ENCODE data around the gene TPGS2.
"Not testable (repeated sequence)": the region's sequence is repeated elsewhere in the genome, so short reads cannot be mapped to it uniquely, and the experiment has no call there.

TPGS2 gene

DNA sequence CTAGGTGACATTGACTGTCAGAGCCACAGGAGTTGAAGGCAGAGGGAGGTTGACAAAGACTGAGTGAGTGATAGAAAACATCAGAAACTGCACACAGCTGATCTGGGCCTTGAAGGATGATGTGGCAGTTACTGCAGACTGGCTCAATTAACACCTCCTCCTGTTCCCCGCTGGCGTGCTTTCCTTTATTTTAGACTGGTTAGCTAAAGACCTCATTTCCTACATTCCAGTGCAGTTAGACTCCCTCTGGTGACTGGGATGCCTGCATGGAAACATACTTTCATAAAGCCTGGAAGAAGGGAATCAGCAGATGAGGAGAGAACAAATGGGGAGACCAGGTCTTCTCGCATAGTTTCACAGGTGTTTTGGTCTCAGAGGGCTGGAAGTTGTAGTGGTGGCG, 7.1 kb downstream of the TPGS2 start:
- no peak for DNase-seq (ENCODE audit: low read depth in 2 of 2)

GRCh38 chr18:36819621-36820020, 9.2 kb downstream of the TPGS2 start:
- DNase-seq (ENCODE audit: low read depth in 2 of 2), result no peak

DNA sequence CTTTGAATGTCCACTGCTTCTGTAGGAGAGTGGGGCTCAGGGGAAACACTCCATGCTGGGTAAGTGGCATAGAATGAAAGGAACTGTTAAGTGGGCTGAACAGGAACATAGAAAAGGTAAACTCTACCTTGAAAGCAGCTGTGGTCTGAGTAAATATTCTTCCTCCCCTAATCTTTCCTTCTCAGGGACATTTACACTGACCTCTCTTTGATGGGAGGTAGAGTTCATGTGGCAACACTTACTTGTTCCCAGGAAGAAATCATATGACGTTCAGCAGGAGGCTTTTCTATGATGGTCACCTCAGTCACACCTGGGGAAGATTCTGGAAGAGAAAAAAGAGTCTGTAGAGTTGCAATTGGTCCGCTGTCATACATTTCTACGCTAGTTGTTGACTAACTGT, 10.2 kb downstream of the TPGS2 start:
- DNase-seq (ENCODE audit: low read depth in 2 of 2), result no peak

GRCh38 chr18:36817039-36817438, 11.8 kb downstream of the TPGS2 start:
- DNase-seq (ENCODE audit: low read depth in 2 of 2), result no peak

- DNase-seq (ENCODE audit: low read depth in 2 of 2), result not testable (repeated sequence)
These were observed 12.7 kb downstream of the TPGS2 start for GRCh38 chr18:36816096-36816495.

- DNase-seq (ENCODE audit: low read depth in 2 of 2), result no peak
These were observed 13.8 kb downstream of the TPGS2 start for GRCh38 chr18:36814994-36815393.

DNA sequence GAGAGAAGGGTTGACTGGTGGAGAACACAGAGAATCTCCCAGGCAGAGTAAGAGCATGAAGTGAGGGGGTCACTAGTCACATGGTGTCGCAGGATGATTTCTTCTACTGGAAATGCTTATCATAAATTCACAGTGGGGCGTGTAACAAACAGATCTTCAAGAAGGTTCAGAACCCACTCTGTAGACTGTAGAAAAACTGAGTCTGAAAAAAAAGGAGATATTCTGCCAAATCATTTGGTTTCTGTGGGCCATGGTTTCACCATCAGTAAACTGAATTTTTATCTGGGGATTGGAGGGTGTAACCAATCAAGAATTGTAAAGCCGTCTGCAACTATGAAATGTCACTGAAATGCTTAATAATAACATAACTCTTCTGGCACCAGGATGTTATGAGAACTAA, 15.0 kb downstream of the TPGS2 start:
- DNase-seq (ENCODE audit: low read depth in 2 of 2), result no peak

DNA sequence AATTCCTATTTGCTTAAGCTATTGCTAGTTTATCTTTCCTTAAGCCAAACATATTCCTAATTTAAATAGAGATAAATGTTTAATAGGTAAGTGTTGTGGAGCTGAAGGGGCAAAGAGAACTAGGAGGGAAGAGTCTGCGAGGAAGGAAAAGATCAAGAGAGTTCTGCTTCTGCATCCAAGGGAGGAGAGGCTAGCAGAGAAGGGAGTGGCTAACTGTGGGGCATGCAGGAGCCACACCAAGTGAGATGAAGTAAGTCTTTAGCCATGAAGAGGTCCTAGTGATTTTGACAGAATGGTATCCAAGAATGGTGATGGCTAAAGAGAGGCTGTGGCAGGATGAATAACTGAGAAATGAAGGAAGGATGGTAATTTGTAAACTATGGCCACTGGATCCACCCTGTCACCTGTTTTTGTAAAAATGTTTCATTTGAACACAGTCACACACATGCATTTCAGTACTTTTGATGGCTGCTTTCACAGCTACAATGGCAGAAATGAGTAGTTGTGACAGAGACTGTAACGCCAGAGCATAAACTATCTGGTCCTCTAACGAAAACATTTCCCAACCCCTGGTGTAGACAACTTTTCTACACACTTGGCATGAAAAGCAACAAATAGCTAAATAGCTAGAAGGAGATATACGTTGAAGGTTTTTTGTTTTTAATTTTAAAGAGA, 15.6 kb downstream of the TPGS2 start:
- no peak for DNase-seq (ENCODE audit: low read depth in 2 of 2)

- no peak for DNase-seq (ENCODE audit: low read depth in 2 of 2)
These were observed 16.1 kb downstream of the TPGS2 start for GRCh38 chr18:36812678-36813077.

DNA sequence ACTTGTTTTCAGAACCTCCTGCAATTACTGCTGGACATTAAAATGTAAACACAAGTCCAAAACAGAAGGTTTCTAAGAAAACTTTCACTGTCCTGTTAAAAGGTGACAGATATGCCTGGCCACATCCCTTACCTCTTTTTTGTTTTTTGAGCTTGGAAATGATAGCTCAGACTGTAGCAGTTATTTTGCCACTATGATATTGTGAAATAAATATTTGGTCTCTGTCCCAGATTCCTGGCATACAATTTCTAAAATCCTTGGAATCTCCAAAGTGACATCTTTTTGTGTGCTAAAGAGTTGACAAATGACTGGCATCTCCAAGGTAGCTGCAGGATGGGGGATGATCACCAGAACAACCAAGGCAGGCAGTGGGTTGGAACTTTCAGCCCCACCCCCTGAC, 16.8 kb downstream of the TPGS2 start:
- no peak for DNase-seq (ENCODE audit: low read depth in 2 of 2)

GRCh38 chr18:36811430-36811829, 17.4 kb downstream of the TPGS2 start:
- DNase-seq (ENCODE audit: low read depth in 2 of 2), result no peak

- DNase-seq (ENCODE audit: low read depth in 2 of 2), result no peak
These were observed 19.0 kb downstream of the TPGS2 start for GRCh38 chr18:36809590-36810381.

DNA sequence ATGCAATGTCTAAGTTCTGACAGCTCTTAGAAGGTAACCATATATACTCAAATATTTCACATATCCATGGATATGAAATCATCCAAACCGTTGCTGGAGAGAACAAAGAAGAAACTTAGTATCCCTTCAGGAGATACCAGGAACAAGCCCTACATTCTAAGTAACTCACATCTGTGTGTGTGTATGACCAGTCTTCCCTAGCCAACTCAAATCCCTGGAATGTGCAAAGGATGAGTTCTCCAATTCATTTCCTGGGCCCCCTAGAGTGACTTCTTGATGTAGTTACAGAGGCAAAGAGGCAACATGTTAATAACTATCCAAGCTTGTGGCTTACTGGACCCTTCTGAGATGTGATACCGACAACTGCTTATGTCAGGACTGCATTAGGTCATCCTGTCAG, 20.1 kb downstream of the TPGS2 start:
- no peak for DNase-seq (ENCODE audit: low read depth in 2 of 2)

DNA sequence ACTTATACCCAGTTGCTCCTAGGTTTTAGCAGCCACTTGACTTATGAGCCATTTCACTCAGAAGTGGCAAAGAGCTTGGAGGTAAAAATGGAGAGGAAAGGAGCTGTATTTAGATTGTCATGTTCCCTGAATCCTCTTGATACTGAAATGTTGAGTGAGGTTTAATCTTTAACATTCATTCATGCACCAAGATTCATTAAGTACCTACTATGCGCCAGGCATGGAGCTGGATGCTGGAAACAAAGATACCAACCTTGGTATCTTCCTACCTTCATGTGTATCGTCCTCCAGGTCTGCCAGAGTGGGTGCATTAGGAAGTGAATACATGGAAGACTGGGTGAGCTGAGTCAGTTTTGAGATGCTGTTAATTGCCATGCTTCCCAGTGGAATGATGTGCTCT, 23.7 kb downstream of the TPGS2 start:
- no peak for DNase-seq (ENCODE audit: low read depth in 2 of 2)

GRCh38 chr18:36798738-36799473, 29.9 kb downstream of the TPGS2 start:
- no peak for DNase-seq (ENCODE audit: low read depth in 2 of 2)

DNA sequence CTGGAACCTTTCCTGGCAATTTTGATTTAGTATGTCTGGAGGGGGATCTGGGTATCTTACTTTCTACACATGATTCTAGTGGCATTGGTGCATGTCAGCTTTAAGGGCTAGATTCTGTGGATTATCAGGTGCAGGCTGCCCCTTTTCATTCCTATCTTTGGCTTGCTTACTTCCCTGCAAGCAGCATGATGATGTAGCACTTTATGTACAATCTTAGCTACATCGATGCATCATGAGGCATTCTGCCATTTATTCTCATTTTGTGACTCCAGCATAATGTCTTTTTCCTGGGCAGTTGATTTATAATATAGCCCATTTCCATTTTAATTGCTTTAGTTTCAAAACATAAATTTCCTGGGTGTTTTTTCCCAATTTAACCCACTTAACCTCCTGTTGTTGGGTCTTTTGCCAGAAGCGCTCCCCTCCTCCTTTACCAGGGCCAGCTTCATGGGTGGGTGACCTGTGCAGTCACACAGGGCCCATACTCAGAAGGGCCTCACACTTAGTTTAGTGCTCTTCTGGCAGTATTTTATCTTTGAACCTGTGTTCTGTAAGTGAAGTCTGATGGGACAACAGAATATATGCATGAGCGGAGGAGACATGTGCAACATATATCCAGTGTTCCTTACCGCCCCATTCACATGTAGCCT, 36.0 kb downstream of the TPGS2 start:
- DNase-seq (ENCODE audit: low read depth in 2 of 2), result no peak

DNA sequence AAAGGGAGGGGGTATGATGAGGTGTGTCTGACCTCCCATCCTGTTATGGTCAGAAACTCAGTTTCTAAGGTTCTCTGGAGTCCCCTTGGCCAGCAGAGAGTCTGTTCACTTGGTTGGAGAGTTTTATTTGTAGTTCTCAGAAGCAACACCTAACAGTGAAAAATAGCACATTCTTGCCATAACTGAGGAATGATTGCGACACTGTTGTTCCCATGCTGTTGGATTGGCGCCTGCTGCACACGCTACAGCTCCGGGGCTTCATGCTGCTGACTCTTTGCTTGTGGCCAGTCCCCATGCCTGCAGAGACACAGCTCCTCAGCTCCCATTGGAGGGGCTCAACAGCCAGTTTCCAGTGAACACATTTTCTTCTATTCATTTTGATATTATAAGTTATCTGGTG, 42.1 kb downstream of the TPGS2 start:
- no peak for DNase-seq (ENCODE audit: low read depth in 2 of 2)

DNA sequence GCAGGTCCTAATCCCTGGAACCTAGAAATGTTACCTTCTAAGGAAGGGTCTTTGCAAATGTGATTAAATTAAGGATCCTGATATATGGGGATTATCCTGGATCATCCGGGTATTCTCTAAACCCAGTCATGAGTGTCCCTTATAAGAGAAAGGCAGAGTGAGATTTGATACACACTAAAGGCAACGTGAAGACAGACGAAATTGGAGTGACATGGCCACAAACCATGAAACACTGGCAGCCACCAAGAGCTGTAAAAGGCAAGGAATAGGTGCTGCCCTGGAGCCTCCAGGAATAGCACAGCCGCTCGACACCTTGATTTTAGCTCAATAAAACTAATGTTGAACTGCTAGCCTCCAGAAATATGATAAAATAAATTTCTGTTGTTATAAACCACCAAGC, 45.0 kb downstream of the TPGS2 start:
- DNase-seq (ENCODE audit: low read depth in 2 of 2), result no peak

DNA sequence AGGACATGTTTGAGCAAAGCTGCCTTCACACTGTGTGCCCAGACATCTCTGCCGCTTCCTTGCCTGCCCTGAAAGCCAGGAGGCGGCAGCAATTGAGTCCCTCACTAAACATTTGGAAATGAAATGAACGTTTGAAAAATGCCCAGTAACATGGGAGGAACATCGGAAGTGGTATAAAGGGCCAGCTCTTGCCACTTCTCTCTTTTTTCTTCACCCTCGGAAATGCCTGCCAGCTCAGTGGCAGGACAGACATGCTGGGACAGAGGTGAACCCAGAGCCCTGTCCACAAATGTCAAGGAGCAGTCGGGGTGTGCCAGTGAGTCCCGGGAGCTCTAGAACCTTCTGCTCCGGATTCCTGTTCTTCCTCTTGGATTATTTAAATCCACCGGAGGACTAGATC, 46.1 kb downstream of the TPGS2 start:
- no peak for DNase-seq (ENCODE audit: low read depth in 2 of 2)

DNA sequence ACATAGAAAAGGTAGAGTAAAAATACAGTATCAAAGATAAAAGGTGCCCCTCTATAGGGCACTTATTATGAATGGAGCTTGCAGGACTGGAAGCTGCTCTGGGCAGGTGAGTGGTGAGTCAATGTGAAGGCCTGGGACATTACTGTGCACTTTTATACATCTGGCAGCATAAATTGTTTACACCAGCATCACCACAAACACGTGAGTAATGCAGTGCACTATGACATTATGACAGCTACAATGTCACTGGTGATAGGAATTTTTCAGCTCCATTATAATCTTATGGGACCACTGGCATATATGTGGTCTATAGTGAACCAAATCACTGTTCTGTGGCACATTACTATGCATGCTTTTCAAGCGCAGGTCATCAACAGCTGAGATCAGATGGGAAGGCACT, 48.1 kb downstream of the TPGS2 start:
- DNase-seq (ENCODE audit: low read depth in 2 of 2), result no peak

- no peak for DNase-seq (ENCODE audit: low read depth in 2 of 2)
These were observed 51.2 kb downstream of the TPGS2 start for GRCh38 chr18:36777566-36777965.

GRCh38 chr18:36776650-36777049, 52.2 kb downstream of the TPGS2 start:
- no peak for DNase-seq (ENCODE audit: low read depth in 2 of 2)

Data from stimulated activated CD4-positive, alpha-beta T cell treated with anti-CD3 and anti-CD28 coated beads, Interleukin-4, amount 100 ng/mL, for 48 hours (primary cell).